HG02623 (cell line): ENCODE data around the gene MAPK8.

Source experiments
- ATAC-seq: cut with Tn5 transposase; IDR thresholded peaks from one replicate; pipeline ENCODE4 v1.9.1; 2021; ENCODE audit warnings: moderate library complexity; ENCODE audit not compliant: unreplicated experiment

MAPK8 gene

GRCh38 chr10:48459270-48460150, 153.0 kb downstream of the MAPK8 start:
- ATAC-seq = no peak

- ATAC-seq = no peak
Observed at GRCh38 chr10:48460182-48460581, 153.7 kb downstream of the MAPK8 start.

- ATAC-seq = no peak
Observed at GRCh38 chr10:48461623-48462481, 155.4 kb downstream of the MAPK8 start.

GRCh38 chr10:48462482-48463020, 156.1 kb downstream of the MAPK8 start:
- ATAC-seq = no peak

GRCh38 chr10:48463318-48464003, 157.0 kb downstream of the MAPK8 start:
- no peak for ATAC-seq

DNA sequence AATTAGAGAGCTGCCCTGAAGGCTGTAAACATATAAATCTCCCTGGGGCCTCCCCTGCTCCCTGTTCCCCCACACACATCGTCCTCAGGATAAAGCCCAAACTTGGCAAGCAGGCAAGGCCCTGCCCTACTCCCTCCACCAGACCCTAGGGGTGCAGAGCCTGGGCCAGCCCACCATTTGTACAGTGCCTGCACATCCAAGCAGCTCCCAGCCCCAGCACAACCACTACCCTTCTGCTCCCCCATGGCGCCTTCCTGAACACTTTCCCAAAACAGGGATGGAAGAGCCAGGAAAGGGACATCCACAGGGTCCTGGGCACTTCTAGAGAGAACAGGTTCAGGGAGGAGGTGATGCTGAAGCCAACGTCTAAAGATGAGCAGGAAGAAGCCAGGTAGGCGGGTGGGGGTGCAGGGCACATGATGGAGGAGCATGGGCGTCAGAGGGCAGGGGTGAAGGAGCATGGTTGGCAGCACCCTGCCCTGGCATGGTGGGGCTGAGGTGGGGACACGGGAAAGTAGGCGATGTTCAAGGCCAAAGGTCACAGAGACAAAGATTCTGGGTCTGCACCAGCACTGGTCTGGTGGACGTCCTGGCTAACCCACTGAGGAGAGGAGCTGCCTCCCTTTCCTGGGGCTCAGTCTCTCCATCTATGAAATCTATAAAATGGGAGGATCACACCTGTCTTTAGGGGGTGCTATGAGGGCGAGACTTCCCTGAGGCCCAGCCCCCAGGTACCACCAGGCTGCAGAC, 157.8 kb downstream of the MAPK8 start:
- ATAC-seq = no peak

DNA sequence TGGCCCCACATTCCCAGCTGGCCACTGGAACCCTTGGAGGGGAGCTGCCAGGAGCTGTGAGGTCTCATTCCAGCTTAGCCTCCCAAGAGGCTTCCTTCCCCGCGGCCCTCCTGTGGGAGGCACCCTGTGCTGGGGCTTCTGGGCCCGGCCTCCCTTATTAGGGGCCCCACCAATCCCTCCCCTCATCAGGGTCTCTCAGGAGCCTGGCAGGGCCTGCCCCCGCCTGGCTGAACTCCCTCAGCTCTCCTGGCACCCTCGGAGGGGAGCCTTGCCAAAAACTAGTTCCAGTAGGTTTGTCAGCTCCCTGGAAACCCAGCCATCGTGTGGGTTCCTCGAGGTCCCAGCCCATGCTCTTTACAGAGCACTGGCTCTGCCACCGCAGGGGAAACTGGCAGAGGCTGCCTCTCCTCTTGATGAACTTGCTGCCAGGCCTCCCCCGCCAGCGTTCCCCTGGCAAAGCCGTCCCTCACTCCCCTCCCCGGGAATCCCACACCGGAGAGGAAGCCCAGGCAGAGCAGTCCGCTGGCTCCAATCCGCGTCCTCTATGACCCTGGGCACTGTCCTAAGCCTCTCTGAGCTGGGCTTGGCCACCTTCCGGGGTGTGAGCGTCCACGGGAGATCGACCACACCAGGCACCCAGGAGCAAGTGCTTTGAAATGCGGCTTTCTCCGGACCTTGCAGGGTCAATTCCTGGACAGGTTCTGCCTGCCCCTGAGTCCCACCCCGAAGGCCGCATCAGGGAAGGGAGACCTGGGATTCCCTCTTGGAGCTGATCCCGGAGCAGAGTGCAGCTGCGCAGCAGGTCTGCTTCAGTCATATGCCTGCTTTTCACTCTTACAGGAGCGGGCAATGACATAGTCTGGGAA, 158.6 kb downstream of the MAPK8 start:
- ATAC-seq = no peak

DNA sequence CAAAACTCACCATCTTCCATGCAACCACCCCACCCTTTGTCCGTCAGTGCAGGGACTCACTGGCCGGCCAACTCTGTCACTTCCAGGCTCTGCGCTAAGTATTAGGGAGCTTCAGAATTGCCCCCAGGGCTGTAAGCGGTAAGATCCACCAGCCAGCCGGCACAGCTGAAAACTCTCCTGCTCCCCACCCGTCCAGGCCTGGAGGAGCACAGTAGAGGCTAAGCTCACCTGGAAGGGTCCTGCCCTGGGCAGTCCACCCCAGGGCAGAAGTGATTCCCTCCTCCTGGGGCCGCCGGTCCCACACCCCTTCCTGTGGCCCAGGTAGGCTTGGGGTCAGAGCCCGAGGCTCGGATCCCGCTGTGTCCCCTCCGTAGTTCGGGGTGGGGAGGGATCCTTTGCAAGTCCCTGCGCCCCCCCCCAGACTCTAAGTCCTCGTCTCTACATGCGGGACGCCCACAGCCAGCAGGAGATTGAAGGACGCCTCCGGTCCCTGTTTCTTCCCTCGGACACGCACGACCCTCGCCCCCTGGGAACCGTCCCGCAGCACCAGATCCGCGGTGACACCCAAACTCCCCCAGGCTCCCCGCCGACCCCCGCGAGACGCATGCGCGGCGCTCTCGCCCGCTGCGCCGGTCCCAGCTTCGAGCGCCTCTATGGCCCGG, 159.5 kb downstream of the MAPK8 start:
- ATAC-seq = no peak

DNA sequence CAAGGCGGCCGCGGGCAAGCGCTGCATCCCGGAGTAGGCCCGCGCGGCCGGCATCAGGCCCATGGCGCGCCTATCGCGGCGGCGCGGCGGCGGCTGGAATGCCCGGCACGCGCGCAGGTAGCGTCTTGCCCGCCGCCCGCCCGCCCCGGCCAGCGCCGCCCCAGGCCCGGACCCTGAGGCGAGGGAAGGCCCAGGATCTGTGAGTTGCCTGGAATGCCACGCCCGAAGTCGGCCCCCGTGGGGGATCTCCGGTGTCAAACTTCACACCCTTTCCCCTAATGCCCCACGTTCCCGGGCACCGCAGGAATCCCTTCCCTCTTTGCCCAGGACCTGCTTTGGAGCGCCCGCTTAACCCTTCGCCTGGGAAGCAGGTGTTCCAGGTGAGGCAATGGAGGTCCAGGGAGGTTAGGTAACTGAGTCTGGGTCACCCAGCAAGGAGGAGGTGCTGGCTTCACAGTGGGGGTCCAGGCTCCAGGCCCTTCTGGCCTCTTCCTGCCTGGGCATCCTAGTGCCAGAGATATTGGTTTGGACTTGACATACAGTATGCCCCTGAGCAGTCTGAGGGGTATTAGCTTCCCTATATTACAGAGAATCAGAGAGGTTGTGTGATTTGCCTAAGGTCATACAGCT, 160.2 kb downstream of the MAPK8 start:
- no peak for ATAC-seq

GRCh38 chr10:48467669-48468068, 161.2 kb downstream of the MAPK8 start:
- no peak for ATAC-seq

- ATAC-seq = no peak
Observed at GRCh38 chr10:48468130-48468790, 161.8 kb downstream of the MAPK8 start.

DNA sequence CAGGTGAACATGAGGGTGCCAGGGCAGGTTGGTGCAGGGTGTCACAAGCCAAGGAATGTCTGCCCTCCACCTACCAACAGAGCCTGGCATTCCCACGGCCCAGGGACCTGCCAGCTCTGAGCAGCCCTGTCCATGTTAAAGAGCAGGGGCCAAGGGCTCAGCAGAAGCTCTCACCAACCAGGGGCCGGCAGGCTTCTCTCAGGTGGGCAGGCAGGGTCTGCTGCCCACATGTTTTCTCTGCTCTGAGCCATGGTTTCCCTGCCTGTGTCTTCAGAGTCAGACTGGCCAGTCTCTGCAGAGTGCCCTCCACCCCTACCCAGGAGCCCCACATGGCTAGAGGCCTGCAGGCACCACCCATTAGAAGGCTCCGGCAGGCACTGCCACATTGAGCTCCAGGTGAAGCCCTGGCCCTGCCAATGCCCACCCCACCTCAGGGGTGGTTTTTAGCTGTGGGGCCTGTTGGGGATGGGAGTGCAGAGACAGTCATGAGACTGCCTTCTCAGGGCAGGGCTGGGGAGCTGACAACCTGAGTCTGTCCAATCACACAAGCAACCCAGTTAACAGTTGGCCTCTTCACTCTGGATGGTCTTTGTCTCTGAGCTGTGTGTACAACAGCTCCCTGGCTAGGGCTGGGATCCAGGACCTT, 162.5 kb downstream of the MAPK8 start:
- no peak for ATAC-seq

DNA sequence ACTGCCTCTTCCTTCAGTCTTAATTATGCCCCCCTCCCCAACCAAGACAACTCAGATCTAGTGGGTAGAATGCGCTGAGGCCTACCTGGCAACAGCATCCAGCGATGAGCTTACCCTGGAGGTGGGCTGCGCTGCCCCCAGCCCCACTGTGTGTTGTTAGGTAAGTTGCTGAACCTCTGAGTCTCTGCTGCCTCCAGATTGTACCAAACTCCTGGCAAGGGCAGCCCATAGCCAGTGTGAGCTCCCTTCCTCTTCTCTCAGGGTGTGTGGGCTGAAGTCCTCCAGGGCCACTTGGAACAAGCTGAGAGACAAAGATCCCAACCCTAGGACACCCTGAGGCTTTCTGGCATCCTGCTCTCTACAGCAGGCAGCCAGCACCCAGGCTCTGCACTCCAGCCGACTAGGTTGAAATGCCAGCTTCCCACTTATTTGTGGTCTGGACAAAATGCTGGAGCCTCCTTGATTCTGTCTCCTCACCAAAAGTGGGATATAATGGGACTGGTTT, 163.1 kb downstream of the MAPK8 start:
- no peak for ATAC-seq

- no peak for ATAC-seq
Observed at GRCh38 chr10:48470115-48470892, 163.8 kb downstream of the MAPK8 start.

DNA sequence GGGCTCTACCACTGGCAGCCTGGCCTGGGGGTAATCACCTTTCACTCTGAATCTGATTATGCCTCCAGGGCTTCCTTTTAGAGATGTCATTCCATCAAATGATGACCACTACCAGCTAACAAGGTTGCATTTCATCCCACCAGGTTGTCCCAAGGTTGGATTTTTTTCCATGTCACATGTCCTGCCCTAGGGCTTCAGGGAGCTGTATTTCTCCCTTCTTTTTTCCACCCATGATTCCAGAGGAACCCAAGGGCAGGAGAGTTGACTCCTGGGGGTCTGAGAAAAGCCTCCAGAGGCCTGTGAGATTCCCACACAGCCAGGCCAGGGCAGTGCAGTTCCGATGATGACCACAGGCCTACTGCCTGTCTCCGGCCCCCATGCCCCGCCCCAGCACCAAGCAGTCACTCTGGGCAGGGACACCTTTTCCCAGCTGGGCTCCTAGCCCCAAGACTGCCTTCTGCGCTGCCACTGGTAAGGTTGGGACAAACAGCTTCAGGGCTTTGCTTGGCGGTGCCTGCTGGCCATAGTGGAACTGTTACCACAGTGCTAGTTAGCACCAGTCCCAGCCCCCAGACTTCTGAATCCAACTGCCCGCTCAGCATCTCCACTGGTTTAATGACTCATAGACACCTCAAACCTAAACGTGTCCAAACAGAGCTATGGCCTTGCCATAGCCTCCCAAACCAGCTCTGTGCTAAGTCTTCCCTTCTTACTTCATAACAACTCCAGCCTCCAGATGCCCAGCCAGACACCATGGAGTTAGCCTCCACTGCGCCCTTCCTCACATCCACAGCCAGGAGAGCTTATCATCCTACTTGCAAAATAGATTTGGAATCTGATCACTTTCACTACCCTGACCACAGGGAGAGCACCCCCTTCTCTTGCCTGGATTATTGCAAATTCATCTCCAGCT, 164.7 kb downstream of the MAPK8 start:
- ATAC-seq = no peak
